ENCODE results near the gene HMGB4.

Gene HMGB4

DNA sequence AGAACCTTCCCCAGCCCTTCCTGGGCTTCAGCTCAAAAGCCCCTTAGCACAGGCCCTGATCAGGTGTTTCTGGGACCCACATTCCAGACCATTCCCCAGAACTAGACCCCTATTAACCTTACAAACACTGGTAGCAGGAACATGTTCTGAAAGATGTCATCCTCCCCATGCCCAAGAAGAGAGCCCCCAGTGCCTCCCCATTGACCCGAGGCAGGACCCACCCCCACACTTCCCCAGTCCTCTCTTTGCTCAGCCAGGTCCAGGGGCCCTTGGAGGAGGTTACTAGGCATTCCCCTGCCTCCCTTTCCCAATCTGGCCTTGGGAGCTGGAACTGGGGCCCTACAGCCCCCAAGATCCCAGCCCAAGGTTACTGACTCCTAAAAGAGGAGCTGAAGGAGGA lies 38.9 kb upstream of the HMGB4 start:
- Histone ChIP-seq H3K27me3 (ENCODE audit: control insufficient read depth, insufficient read depth, low read length) (no peaks in the 10 kb centered on the region), H3K4me1 (ENCODE audit: control insufficient read depth, low read depth, low read length) (no peaks in the 10 kb centered on the region), H3K36me3 (ENCODE audit: control insufficient read depth, low read depth, low read length) (peaks cover 6% of the 10 kb centered on the region), H3K9ac (ENCODE audit: low read length) (no peak overlapping the region), H3K9me3 (ENCODE audit: control insufficient read depth, low read depth, low read length) (peaks cover 5% of the 10 kb centered on the region), H3K4me3 (ENCODE audit: low read length) (no peak overlapping the region), H3K27ac (ENCODE audit: low read length) (no peak overlapping the region)

DNA sequence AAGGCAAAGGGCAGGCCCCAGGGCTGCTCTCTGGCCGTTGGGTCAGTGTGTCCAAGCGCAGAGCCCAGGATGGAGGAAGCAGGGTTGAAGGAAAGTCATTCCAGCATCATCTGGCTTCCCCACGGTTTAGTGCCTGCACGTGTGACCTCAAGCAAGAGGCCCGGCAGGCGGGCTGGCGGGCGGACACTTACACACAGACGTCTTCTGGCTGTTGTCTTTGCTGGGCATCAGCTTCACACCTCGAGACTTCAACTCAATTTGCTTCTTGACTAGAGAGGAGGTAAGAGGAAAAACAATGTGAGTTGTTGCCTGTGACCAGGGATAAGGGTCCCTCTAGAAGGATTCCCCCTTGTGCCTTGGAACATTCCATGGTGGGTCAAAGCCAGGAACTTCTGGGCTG lies 38.4 kb upstream of the HMGB4 start:
- no peak overlapping the region for H3K4me3 ChIP-seq (ENCODE audit: low read length)
- H3K27ac ChIP-seq (ENCODE audit: low read length) = no peak overlapping the region
- no peaks in the 10 kb centered on the region for H3K4me1 ChIP-seq (ENCODE audit: control insufficient read depth, low read depth, low read length)
- peaks cover 5% of the 10 kb centered on the region for H3K9me3 ChIP-seq (ENCODE audit: control insufficient read depth, low read depth, low read length)
- H3K27me3 ChIP-seq (ENCODE audit: control insufficient read depth, insufficient read depth, low read length) = no peaks in the 10 kb centered on the region
- peaks cover 6% of the 10 kb centered on the region for H3K36me3 ChIP-seq (ENCODE audit: control insufficient read depth, low read depth, low read length)
- no peak overlapping the region for H3K9ac ChIP-seq (ENCODE audit: low read length)

DNA sequence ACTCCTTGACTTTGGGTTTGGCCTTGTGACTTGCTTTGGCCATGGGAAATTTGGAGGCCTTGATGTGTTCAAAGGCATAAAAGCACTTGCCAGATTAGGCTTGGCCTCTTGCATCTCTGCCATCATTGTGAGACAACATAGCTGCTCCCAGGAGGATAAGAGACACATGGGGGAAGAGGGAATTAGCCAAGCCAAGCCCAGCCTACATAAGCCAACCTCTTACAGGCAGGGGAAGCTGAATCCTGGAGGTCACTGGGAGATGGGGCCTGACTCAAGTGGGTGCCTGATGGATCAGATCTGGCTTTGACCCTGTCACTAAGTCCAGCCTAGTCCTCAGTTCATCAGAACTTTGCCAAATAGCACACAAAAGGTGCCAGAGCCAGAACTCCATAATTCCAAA lies 37.6 kb upstream of the HMGB4 start:
- Histone ChIP-seq H3K27me3 (ENCODE audit: control insufficient read depth, insufficient read depth, low read length) (no peaks in the 10 kb centered on the region), H3K4me1 (ENCODE audit: control insufficient read depth, low read depth, low read length) (no peaks in the 10 kb centered on the region), H3K27ac (ENCODE audit: low read length) (no peak overlapping the region)

DNA sequence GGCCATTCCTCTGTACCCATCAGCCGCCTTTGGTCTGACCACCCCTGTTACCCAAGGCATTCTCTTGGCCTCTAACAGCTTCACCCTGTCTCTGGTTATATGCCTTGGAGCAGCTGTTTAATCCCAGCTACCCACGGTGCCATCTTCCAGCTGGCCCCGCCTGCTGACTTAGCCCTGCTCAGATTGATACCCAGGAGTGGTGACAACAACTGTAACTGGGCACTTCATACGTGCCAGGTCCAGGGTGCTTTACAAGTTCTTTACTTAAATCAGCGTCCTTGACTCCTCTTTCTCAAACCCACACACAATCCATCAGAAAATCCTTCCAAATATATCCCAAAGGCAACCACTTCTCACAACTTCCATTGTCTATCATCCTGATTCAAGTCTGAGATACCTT lies 37.2 kb upstream of the HMGB4 start:
- peaks cover 6% of the 10 kb centered on the region for H3K36me3 ChIP-seq (ENCODE audit: control insufficient read depth, low read depth, low read length)
- no peaks in the 10 kb centered on the region for H3K4me1 ChIP-seq (ENCODE audit: control insufficient read depth, low read depth, low read length)
- no peaks in the 10 kb centered on the region for H3K27me3 ChIP-seq (ENCODE audit: control insufficient read depth, insufficient read depth, low read length)
- no peak overlapping the region for H3K27ac ChIP-seq (ENCODE audit: low read length)
- H3K9ac ChIP-seq (ENCODE audit: low read length) = no peak overlapping the region
- no peak overlapping the region for H3K4me3 ChIP-seq (ENCODE audit: low read length)
- H3K9me3 ChIP-seq (ENCODE audit: control insufficient read depth, low read depth, low read length) = peaks cover 5% of the 10 kb centered on the region

More for the DNA sequence above, 37.6 kb upstream of the HMGB4 start:
- H3K9me3 ChIP-seq (ENCODE audit: control insufficient read depth, low read depth, low read length) = peaks cover 5% of the 10 kb centered on the region
- H3K4me3 ChIP-seq (ENCODE audit: low read length) = no peak overlapping the region
- no peak overlapping the region for H3K9ac ChIP-seq (ENCODE audit: low read length)
- H3K36me3 ChIP-seq (ENCODE audit: control insufficient read depth, low read depth, low read length) = peaks cover 6% of the 10 kb centered on the region

DNA sequence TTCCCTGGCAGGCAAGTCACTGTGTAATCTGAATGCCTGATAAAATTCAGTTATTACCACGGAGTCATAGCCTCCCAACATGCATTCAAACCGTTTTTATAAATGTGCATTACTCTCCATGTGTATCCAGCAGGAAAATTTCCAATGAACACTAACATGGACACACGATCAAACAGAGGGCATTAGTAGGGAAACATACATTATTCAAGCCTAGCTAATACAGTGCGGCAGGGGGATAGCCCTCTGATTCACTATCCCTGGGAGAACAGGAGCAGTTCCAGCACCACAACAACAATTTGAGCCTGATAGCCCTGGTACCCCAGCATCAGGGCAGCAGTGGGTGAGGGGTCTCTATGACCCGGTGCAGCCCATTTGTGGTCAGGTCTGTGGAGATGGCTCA lies 35.8 kb upstream of the HMGB4 start:
- peaks cover 5% of the 10 kb centered on the region for H3K9me3 ChIP-seq (ENCODE audit: control insufficient read depth, low read depth, low read length)
- no peak overlapping the region for H3K27ac ChIP-seq (ENCODE audit: low read length)
- peaks cover 6% of the 10 kb centered on the region for H3K36me3 ChIP-seq (ENCODE audit: control insufficient read depth, low read depth, low read length)
- H3K9ac ChIP-seq (ENCODE audit: low read length) = no peak overlapping the region
- H3K4me3 ChIP-seq (ENCODE audit: low read length) = no peak overlapping the region
- H3K4me1 ChIP-seq (ENCODE audit: control insufficient read depth, low read depth, low read length) = no peaks in the 10 kb centered on the region
- H3K27me3 ChIP-seq (ENCODE audit: control insufficient read depth, insufficient read depth, low read length) = no peaks in the 10 kb centered on the region

DNA sequence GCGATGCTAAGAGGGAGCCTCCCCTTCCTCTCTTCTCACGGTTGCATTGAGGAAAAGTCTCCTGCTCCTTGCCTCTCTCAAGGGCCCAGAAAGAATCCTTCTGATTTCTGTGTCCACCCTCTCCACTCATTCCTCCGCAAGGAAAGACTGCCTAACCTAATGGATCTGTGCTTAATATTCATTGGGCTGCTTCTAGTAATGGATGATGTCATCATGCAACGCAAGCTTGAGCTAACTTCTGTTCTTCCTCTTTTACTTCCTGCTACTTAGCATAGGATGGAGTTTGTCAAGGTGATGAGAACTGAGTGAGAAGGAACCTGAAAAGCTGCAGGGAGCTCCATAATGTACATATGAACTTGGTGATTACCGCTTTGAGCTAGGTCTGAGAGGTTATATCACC lies 35.2 kb upstream of the HMGB4 start:
- no peak overlapping the region for H3K9ac ChIP-seq (ENCODE audit: low read length)
- H3K4me3 ChIP-seq (ENCODE audit: low read length) = no peak overlapping the region
- H3K4me1 ChIP-seq (ENCODE audit: control insufficient read depth, low read depth, low read length) = no peaks in the 10 kb centered on the region
- H3K27me3 ChIP-seq (ENCODE audit: control insufficient read depth, insufficient read depth, low read length) = no peaks in the 10 kb centered on the region
- H3K36me3 ChIP-seq (ENCODE audit: control insufficient read depth, low read depth, low read length) = peaks cover 6% of the 10 kb centered on the region
- H3K27ac ChIP-seq (ENCODE audit: low read length) = no peak overlapping the region
- H3K9me3 ChIP-seq (ENCODE audit: control insufficient read depth, low read depth, low read length) = peaks cover 5% of the 10 kb centered on the region

DNA sequence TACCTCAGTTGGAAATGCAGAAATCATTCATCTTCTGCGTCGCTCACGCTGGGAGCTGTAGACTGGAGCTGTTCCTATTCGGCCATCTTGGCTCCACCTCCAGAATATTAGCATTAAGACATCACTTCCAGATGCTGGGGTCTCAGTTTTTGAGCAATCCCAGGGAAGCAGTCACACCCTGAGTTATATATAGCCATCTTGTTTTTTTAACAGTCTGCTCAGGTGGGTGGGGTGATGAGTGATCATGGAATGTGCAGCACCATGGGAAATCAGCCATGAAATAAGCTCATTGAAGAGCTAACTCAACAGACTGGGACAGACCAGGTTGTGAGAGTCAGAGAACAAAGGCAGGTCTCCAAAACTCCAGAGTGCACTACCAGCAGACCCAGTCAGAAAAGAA lies 27.0 kb upstream of the HMGB4 start:
- no peaks in the 10 kb centered on the region for H3K9me3 ChIP-seq (ENCODE audit: control insufficient read depth, low read depth, low read length)
- no peak overlapping the region for H3K4me3 ChIP-seq (ENCODE audit: low read length)
- H3K27me3 ChIP-seq (ENCODE audit: control insufficient read depth, insufficient read depth, low read length) = no peaks in the 10 kb centered on the region
- no peaks in the 10 kb centered on the region for H3K4me1 ChIP-seq (ENCODE audit: control insufficient read depth, low read depth, low read length)
- H3K36me3 ChIP-seq (ENCODE audit: control insufficient read depth, low read depth, low read length) = no peaks in the 10 kb centered on the region
- H3K27ac ChIP-seq (ENCODE audit: low read length) = no peak overlapping the region
- no peak overlapping the region for H3K9ac ChIP-seq (ENCODE audit: low read length)

DNA sequence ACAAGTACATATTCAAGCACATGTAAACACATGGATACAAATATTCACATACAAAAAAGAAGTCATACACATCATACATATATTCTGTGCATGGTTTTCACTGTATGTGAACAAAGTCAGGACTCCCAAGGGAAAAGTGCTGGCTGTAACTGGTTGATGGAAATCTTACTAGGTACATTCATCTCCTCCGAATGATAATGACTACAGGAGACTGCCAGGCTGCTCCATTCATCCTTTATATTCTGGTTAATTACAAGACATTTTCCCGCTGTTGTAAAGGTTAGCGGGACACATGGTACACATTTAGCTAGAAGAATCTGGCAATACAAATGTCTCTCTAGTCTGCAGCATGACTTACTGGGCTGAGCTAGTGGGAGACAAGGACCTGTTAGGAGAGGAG lies 26.2 kb upstream of the HMGB4 start:
- Histone ChIP-seq H3K27me3 (ENCODE audit: control insufficient read depth, insufficient read depth, low read length) (no peaks in the 10 kb centered on the region), H3K27ac (ENCODE audit: low read length) (no peak overlapping the region), H3K36me3 (ENCODE audit: control insufficient read depth, low read depth, low read length) (no peaks in the 10 kb centered on the region), H3K4me1 (ENCODE audit: control insufficient read depth, low read depth, low read length) (no peaks in the 10 kb centered on the region), H3K9ac (ENCODE audit: low read length) (no peak overlapping the region), H3K4me3 (ENCODE audit: low read length) (no peak overlapping the region), H3K9me3 (ENCODE audit: control insufficient read depth, low read depth, low read length) (no peaks in the 10 kb centered on the region)

DNA sequence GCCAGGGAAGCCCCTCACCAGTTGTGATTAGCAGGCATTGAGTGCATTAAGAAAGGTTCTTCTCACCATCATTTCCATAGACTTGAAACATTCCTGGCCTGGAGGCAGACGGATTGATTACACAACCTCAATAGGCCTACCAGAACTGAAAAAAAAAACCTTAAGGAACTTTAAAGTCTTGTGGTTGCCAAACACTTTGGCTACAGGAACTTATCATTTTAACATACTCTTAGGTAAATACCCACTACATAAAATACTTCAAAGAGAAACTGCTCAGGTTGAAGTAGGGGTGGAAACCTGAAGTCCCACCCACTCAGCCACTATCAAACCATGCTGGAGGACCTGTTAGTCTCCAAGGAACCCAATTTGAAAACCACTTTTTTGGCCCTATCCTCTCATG lies 22.4 kb upstream of the HMGB4 start:
- Histone ChIP-seq H3K4me1 (ENCODE audit: control insufficient read depth, low read depth, low read length) (no peaks in the 10 kb centered on the region), H3K9ac (ENCODE audit: low read length) (no peak overlapping the region), H3K9me3 (ENCODE audit: control insufficient read depth, low read depth, low read length) (no peaks in the 10 kb centered on the region), H3K36me3 (ENCODE audit: control insufficient read depth, low read depth, low read length) (peaks cover 3% of the 10 kb centered on the region), H3K27me3 (ENCODE audit: control insufficient read depth, insufficient read depth, low read length) (no peaks in the 10 kb centered on the region), H3K27ac (ENCODE audit: low read length) (no peak overlapping the region), H3K4me3 (ENCODE audit: low read length) (no peak overlapping the region)

DNA sequence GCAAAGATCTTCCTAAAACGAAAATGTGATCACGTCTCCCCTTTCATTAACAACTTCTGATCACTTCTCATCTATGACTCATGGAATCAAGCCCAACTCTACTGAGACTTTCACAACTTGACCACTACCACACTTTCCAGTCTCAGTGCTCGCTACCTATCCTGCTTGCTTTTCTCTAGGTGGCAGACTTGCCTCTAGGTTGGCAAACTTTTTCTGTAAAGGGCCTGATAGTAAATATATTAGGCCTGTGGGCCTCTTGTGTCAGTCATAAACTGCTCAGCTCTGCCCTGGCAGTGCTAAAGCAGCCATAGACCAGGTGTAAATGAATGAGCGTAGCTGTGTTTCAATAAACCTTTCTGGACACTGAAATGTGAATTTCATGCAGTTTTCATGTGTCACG lies 21.5 kb upstream of the HMGB4 start:
- Histone ChIP-seq H3K4me1 (ENCODE audit: control insufficient read depth, low read depth, low read length) (no peaks in the 10 kb centered on the region), H3K9me3 (ENCODE audit: control insufficient read depth, low read depth, low read length) (no peaks in the 10 kb centered on the region)

DNA sequence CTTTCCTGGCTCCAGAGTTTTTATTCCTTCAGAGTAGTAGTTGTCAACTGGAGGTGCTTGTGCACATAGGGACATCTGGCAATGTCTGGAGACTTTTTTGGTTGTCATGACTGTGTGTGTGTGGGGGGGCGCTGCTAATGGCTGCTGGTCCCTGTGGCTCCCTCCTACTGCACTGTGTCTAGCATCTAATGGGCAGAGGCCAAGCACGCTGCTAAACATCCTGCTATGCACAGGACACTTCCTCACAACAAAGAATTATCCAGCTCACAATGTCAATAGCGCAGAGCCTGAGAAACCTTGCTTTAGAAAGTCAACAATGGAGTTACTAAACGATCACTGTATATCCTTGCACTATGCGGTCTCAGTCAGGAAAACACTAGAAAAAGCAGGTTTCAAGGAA lies 19.7 kb upstream of the HMGB4 start:
- H3K4me3 ChIP-seq (ENCODE audit: low read length) = no peak overlapping the region
- H3K4me1 ChIP-seq (ENCODE audit: control insufficient read depth, low read depth, low read length) = peaks cover 12% of the 10 kb centered on the region

More for the DNA sequence above, 21.5 kb upstream of the HMGB4 start:
- H3K9ac ChIP-seq (ENCODE audit: low read length) = no peak overlapping the region
- H3K4me3 ChIP-seq (ENCODE audit: low read length) = no peak overlapping the region
- H3K27me3 ChIP-seq (ENCODE audit: control insufficient read depth, insufficient read depth, low read length) = no peaks in the 10 kb centered on the region
- peaks cover 3% of the 10 kb centered on the region for H3K36me3 ChIP-seq (ENCODE audit: control insufficient read depth, low read depth, low read length)
- H3K27ac ChIP-seq (ENCODE audit: low read length) = no peak overlapping the region

DNA sequence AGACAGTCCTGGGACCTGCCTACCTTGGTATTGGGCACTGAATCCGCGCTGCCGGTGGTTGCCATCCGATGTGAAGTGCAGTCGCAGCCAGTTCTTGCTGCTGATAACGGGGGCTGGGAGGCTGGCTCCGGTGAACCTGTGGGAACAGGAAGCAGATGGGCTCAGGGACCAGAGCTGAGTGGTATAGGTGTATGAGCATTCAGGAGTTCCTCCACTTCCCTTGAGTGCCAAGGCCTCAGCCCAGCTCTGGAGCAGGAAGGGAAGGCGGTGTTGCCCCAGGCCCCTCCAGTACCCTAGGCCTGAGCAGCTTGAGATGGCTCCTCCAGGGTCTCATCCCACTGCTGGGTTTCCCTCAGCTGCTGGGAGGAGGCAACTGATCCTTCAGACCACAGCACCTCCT lies 17.0 kb upstream of the HMGB4 start:
- H3K4me1 ChIP-seq (ENCODE audit: control insufficient read depth, low read depth, low read length) = peaks cover 24% of the 10 kb centered on the region
- peaks cover 3% of the 10 kb centered on the region for H3K36me3 ChIP-seq (ENCODE audit: control insufficient read depth, low read depth, low read length)
- H3K27me3 ChIP-seq (ENCODE audit: control insufficient read depth, insufficient read depth, low read length) = no peaks in the 10 kb centered on the region
- no peak overlapping the region for H3K9ac ChIP-seq (ENCODE audit: low read length)
- no peak overlapping the region for H3K4me3 ChIP-seq (ENCODE audit: low read length)
- H3K27ac ChIP-seq (ENCODE audit: low read length) = no peak overlapping the region
- H3K9me3 ChIP-seq (ENCODE audit: control insufficient read depth, low read depth, low read length) = no peaks in the 10 kb centered on the region

More for the DNA sequence above, 19.7 kb upstream of the HMGB4 start:
- no peaks in the 10 kb centered on the region for H3K27me3 ChIP-seq (ENCODE audit: control insufficient read depth, insufficient read depth, low read length)
- H3K9me3 ChIP-seq (ENCODE audit: control insufficient read depth, low read depth, low read length) = no peaks in the 10 kb centered on the region
- H3K27ac ChIP-seq (ENCODE audit: low read length) = no peak overlapping the region
- H3K9ac ChIP-seq (ENCODE audit: low read length) = no peak overlapping the region
- H3K36me3 ChIP-seq (ENCODE audit: control insufficient read depth, low read depth, low read length) = peaks cover 3% of the 10 kb centered on the region
